ENCODE data around the gene ISG20L2.

Gene ISG20L2

DNA sequence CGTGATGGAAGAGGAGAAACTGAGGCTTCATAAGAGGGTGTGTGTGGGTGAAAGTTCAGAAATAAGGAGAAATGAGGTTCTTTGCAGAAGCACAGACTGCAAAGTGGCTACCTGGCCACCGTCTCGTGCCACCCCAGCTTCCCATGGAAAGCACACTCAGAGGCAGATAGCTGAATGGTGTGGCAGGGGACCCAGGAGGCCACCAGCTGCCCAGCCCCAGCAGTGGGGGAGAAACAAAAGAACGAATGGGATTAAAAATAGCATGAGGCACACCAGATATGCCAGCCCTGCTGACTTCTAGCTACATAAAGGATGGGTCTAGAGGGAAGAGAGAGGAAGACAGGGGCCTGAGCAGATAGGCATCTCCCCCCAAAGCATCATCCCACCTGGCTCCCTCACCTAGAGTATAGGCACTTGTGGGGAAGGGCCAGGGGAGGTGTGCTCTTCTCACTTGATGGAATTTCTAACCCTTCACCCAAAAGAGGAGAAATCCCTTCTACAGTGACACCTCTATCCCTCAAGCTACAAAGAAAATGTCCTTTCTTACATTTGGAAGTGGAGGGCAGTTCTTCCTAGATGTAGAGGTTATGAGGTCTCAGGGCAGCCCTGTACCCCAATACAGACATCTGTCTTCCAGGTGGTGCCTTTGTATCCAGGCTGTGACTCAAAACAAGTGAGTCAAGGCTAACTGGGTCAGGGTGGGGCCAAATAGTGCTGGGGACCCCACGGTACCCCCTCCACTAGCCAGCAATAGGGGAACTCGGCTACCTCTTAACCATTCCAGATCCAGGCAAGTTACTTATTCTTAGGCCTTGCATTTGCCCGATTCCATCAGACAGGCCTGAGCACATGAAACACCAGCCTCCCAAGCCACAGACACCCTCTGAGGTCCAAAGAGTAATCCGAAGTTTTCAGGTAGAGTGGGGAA lies 19.4 kb upstream of the ISG20L2 start:
- TF ChIP-seq, protein P1, sequence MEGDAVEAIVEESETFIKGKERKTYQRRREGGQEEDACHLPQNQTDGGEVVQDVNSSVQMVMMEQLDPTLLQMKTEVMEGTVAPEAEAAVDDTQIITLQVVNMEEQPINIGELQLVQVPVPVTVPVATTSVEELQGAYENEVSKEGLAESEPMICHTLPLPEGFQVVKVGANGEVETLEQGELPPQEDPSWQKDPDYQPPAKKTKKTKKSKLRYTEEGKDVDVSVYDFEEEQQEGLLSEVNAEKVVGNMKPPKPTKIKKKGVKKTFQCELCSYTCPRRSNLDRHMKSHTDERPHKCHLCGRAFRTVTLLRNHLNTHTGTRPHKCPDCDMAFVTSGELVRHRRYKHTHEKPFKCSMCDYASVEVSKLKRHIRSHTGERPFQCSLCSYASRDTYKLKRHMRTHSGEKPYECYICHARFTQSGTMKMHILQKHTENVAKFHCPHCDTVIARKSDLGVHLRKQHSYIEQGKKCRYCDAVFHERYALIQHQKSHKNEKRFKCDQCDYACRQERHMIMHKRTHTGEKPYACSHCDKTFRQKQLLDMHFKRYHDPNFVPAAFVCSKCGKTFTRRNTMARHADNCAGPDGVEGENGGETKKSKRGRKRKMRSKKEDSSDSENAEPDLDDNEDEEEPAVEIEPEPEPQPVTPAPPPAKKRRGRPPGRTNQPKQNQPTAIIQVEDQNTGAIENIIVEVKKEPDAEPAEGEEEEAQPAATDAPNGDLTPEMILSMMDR (IDR thresholded peaks at IDR 0.05; ENCODE audit: insufficient read depth, low read depth, low read length, missing control alignments), result no peak
- peak overlapping the region; percentile 97 for H3K4me3 ChIP-seq (ENCODE audit: low read depth, low read length)
- DNase-seq (ENCODE audit: low read depth), result no peak

DNA sequence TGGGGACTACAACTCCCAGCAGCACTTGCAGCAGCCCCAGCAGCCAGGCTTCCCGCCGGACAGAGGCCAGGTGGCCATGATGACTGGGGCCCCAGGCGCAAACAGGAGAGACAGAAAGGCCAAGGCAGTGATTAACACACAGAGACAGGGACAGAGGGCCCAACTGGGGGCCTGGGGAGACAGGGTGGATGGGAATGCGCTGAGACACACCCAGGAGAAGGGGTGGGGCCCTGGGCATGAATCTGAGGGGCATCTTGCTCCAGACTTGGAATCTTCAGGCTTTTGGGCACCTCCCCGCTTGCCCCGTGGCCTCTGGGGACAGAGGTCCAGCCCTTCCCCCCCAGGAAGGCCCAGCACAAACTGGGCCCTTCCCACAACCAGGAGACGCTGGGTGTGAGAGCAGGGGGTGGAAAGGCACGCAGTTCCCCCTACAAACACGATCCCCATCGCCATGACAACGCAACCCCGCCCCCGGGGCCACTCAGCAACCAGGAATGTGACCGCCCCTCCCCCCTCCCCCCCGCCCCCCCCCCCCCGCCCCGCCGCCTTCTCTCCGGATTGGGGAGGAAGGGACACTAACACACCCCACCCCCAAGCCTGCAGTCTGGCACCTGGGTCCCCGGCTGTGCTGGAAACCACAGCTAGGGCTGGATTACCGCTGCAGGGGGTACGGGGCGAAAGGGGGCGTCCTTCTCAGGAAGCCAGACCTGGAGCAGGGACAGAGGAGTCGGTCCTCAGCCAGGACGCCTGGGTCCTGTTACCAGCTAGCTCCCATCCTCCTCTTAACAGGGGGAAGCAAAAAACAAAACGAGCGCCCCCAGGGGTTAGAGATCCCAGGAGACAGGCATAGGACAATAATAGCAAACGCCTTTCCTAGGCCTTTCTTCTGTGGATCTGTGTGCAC lies 18.4 kb upstream of the ISG20L2 start:
- DNase-seq (ENCODE audit: low read depth), result peak; percentile 77
- H3K4me3 ChIP-seq (ENCODE audit: low read depth, low read length), result peak overlapping the region; percentile 97
- TF ChIP-seq, protein P1 (IDR thresholded peaks at IDR 0.05; ENCODE audit: insufficient read depth, low read depth, low read length, missing control alignments), result peak; percentile 21

DNA sequence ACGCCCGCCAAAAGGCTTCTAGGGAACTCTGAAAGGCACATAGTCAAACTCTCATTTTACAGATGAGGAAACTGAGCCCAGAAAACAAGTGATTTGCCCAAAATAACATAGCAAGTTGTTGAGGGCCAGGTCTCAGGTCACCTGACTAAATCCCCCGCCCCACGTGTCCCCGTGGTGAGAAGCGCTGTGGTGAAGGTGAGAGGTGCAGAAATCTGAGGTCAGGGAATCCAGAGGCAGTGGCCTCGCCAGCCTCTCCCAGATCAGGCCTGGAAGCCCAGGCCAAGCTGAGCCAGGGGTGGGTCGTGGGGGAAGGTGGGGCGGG lies 17.8 kb upstream of the ISG20L2 start:
- no peak overlapping the region for H3K4me3 ChIP-seq (ENCODE audit: low read depth, low read length)
- TF ChIP-seq, protein P1 (IDR thresholded peaks at IDR 0.05; ENCODE audit: insufficient read depth, low read depth, low read length, missing control alignments), result no peak
- DNase-seq (ENCODE audit: low read depth), result no peak

DNA sequence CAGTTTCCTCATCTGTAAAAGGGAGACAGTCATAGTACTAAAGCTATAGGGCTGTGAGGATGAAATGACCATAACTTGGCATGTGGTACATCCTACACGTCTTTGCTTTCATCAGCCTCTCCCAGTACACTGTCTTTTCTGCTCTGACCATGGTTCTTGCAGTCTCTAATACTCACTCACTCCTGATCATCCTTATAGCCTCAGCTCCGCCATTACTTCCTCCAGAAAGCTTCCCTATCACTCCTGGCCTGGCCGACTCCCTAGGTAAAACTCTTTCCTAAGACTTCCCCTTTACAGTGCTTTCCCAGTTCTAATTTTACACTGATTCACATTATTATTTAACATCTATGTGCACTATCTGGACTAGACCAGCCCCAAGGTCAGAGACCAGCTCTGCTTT lies 17.3 kb upstream of the ISG20L2 start:
- DNase-seq (ENCODE audit: low read depth), result no peak
- no peak overlapping the region for H3K4me3 ChIP-seq (ENCODE audit: low read depth, low read length)

DNA sequence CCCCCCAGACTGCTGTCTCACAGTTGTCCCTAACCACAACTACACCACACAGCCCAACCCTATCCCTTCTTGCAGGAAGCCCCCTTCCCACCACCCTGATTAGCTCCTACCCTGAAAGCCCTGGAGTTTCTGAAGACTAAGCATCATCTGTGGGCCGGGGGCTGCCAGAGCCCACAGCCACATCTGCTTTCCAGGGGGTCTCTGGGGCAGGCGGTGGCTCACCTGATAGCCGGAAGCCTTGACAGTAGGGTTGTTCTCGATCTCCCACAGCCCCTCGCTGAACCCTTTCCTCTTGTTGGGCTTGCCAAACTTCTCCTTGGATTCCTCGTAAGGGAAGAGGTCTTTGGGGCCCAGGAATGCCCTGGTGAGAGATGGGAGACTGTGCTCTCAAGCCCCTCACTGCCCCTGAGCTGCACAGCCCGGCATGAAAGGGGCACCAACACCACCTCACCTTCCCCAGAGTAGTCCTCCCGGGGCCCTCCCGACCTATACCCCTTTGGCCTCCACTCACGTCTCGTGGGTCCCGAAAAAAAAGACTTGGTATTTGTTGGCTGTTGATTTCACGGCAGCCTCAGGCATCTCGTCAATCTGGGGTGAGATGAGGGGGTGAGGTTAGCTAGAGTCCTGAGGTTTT lies 16.3 kb upstream of the ISG20L2 start:
- no peak overlapping the region for H3K4me3 ChIP-seq (ENCODE audit: low read depth, low read length)
- TF ChIP-seq, protein P1 (IDR thresholded peaks at IDR 0.05; ENCODE audit: insufficient read depth, low read depth, low read length, missing control alignments), result no peak
- no peak for DNase-seq (ENCODE audit: low read depth)

More for the DNA sequence above, 17.3 kb upstream of the ISG20L2 start:
- TF ChIP-seq, protein P1 (IDR thresholded peaks at IDR 0.05; ENCODE audit: insufficient read depth, low read depth, low read length, missing control alignments), result no peak

DNA sequence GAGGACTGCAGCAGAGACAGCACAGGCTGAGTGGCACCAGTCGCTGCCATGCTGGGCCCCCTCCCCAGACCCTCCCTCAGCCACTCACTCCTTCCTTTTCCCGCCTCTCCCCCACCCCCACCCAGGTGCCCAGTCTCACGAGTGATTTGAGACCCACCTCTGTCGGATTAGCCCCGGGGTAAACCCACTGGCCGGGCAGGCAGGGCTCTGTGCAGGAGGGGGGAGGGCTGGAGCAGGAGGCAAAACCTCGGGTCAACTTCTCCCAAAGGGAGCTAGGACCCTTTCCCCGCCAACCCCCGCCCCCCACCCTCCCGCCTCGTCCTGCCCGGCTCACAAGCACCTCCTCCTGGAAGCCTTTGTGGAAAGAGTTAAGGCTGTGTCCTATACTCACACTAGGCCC lies 15.8 kb upstream of the ISG20L2 start:
- TF ChIP-seq, protein P1 (IDR thresholded peaks at IDR 0.05; ENCODE audit: insufficient read depth, low read depth, low read length, missing control alignments), result no peak
- DNase-seq (ENCODE audit: low read depth), result no peak
- no peak overlapping the region for H3K4me3 ChIP-seq (ENCODE audit: low read depth, low read length)
